H9 (cell line): ENCODE results near the gene DIO2. TPM values are rescaled to one million over a fixed set of nuclear protein-coding genes. Genes with fewer than 3 reads are reported as not detected.

Experiments
- DNase-seq: peaks from one replicate; pipeline ENCODE4 v3.0.0-alpha.2; 2017
- H2AFZ ChIP-seq: one replicate; pipeline ENCODE4 v1.6.1; 2013; ENCODE audit warnings: mild to moderate bottlenecking, low read length, control low read depth, moderate library complexity
- H2AK5ac ChIP-seq: 2 replicates; pipeline ENCODE4 v1.6.1; 2013; ENCODE audit warnings: low read length, control low read depth, mixed read lengths; ENCODE audit not compliant: insufficient read length
- H2BK120ac ChIP-seq: one replicate; pipeline ENCODE4 v1.6.1; 2013; ENCODE audit warnings: low read depth, mild to moderate bottlenecking, low read length, control low read depth, inconsistent platforms; ENCODE audit not compliant: poor library complexity, severe bottlenecking
- H2BK12ac ChIP-seq: 2 replicates; pipeline ENCODE4 v1.6.1; 2013; ENCODE audit warnings: low read length, control low read depth, mixed read lengths, low read depth; ENCODE audit not compliant: insufficient read length
- H2BK15ac ChIP-seq: 2 replicates; pipeline ENCODE4 v1.6.1; 2013; ENCODE audit warnings: low read depth, low read length, control low read depth
- H2BK20ac ChIP-seq: one replicate; pipeline ENCODE4 v1.6.1; 2013; ENCODE audit warnings: low read depth, mild to moderate bottlenecking, low read length, control low read depth, inconsistent platforms; ENCODE audit not compliant: poor library complexity, severe bottlenecking
- H2BK5ac ChIP-seq: 2 replicates; pipeline ENCODE4 v1.6.1; 2013; ENCODE audit warnings: low read length, control low read depth, mixed read lengths; ENCODE audit not compliant: insufficient read length
- H3K14ac ChIP-seq: 2 replicates; pipeline ENCODE4 v1.6.1; 2013; ENCODE audit warnings: low read length, control low read depth; ENCODE audit not compliant: insufficient read depth
- H3K18ac ChIP-seq: 2 replicates; pipeline ENCODE4 v1.6.1; 2013; ENCODE audit warnings: low read depth, mild to moderate bottlenecking, mixed read lengths, low read length, control low read depth; ENCODE audit not compliant: insufficient read length
- H3K23ac ChIP-seq: 2 replicates; pipeline ENCODE4 v1.6.1; 2013; ENCODE audit warnings: low read length, control low read depth, mixed read lengths, low read depth; ENCODE audit not compliant: insufficient read length
- H3K23me2 ChIP-seq: 2 replicates; pipeline ENCODE4 v1.6.1; 2013; ENCODE audit warnings: low read depth, mild to moderate bottlenecking, mixed read lengths, low read length, control low read depth; ENCODE audit not compliant: insufficient read length, poor library complexity, severe bottlenecking
- H3K27ac ChIP-seq: 2 replicates; pipeline ENCODE4 v1.5.1; 2013; ENCODE audit warnings: low read length, control low read depth, mixed read lengths, low read depth; ENCODE audit not compliant: insufficient read length
- H3K27me3 ChIP-seq: 2 replicates; pipeline ENCODE4 v1.6.1; 2013; ENCODE audit warnings: low read length, control low read depth, inconsistent platforms; ENCODE audit not compliant: insufficient read depth
- H3K4ac ChIP-seq: 2 replicates; pipeline ENCODE4 v1.6.1; 2013; ENCODE audit warnings: low read depth, mild to moderate bottlenecking, control low read depth, inconsistent platforms, low read length, moderate library complexity
- H3K4me1 ChIP-seq: 2 replicates; pipeline ENCODE4 v1.6.1; 2013; ENCODE audit warnings: low read length, control low read depth, inconsistent platforms; ENCODE audit not compliant: insufficient read depth
- H3K4me2 ChIP-seq: 2 replicates; pipeline ENCODE4 v1.6.1; 2013; ENCODE audit warnings: low read length, control low read depth, mixed read lengths; ENCODE audit not compliant: insufficient read length, insufficient read depth
- H3K56ac ChIP-seq: 2 replicates; pipeline ENCODE4 v1.6.1; 2013; ENCODE audit warnings: low read depth, mild to moderate bottlenecking, mixed read lengths, low read length, control low read depth; ENCODE audit not compliant: insufficient read length
- H3K79me1 ChIP-seq: 2 replicates; pipeline ENCODE4 v1.6.1; 2013; ENCODE audit warnings: low read depth, mild to moderate bottlenecking, moderate library complexity, low read length, control low read depth, inconsistent platforms; ENCODE audit not compliant: insufficient read depth, poor library complexity, severe bottlenecking
- H3K79me2 ChIP-seq: 2 replicates; pipeline ENCODE4 v1.6.1; 2013; ENCODE audit warnings: low read length, control low read depth, inconsistent platforms; ENCODE audit not compliant: insufficient read depth
- H3K9ac ChIP-seq: 2 replicates; pipeline ENCODE4 v1.6.1; 2013; ENCODE audit warnings: low read length, control low read depth, mixed read lengths; ENCODE audit not compliant: insufficient read length; ENCODE audit errors: extremely low read depth
- H3K9me3 ChIP-seq: one replicate; pipeline ENCODE4 v1.6.1; 2013; ENCODE audit warnings: low read depth, low read length, inconsistent platforms; ENCODE audit not compliant: control insufficient read depth
- H3T11ph ChIP-seq: one replicate; pipeline ENCODE4 v1.6.1; 2013; ENCODE audit warnings: mild to moderate bottlenecking, low read length, control low read depth, inconsistent platforms
- H4K20me1 ChIP-seq: one replicate; pipeline ENCODE4 v1.6.1; 2013; ENCODE audit not compliant: control insufficient read depth, insufficient read length, insufficient read depth
- H4K5ac ChIP-seq: 2 replicates; pipeline ENCODE4 v1.6.1; 2013; ENCODE audit warnings: low read depth, mild to moderate bottlenecking, mixed read lengths, low read length, control low read depth; ENCODE audit not compliant: insufficient read length
- H4K8ac ChIP-seq: replicated peaks from 2 replicates; pipeline ENCODE4 v1.6.1; 2013; ENCODE audit warnings: low read length, control low read depth, mixed read lengths, low read depth; ENCODE audit not compliant: insufficient read length
- H4K91ac ChIP-seq: 2 replicates; pipeline ENCODE4 v1.6.1; 2013; ENCODE audit warnings: low read depth, mild to moderate bottlenecking, moderate library complexity, mixed read lengths, low read length, control low read depth; ENCODE audit not compliant: insufficient read length
- H3K27ac Mint-ChIP-seq, 3 experiments: 2 replicates in 2 of 3; 3 replicates in 1 of 3; pipeline ENCODE4 v1.8.0; 2020 to 2021; ENCODE audit warnings: mixed read lengths in 3 of 3, mild to moderate bottlenecking in 1 of 3, moderate library complexity in 1 of 3
- H3K27me3 Mint-ChIP-seq: 2 replicates; pipeline ENCODE4 v1.8.0; 2021; ENCODE audit warnings: low read depth, mild to moderate bottlenecking, moderate library complexity, mixed read lengths
- H3K36me3 Mint-ChIP-seq, 3 experiments: 2 replicates in 2 of 3; 3 replicates in 1 of 3; pipeline ENCODE4 v1.8.0; 2020 to 2021; ENCODE audit warnings: low read depth in 3 of 3, mixed read lengths in 3 of 3; ENCODE audit not compliant: insufficient read depth in 1 of 3
- H3K4me1 Mint-ChIP-seq, 2 experiments: 2 replicates each; pipeline ENCODE4 v1.8.0; 2020; ENCODE audit warnings: mixed read lengths in 2 of 2
- H3K4me3 Mint-ChIP-seq, 2 experiments: 2 replicates in 1 of 2; 3 replicates in 1 of 2; pipeline ENCODE4 v1.8.0; 2020 to 2021; ENCODE audit warnings: mild to moderate bottlenecking in 2 of 2, mixed read lengths in 2 of 2, moderate library complexity in 1 of 2
- H3K9me3 Mint-ChIP-seq, 2 experiments: 2 replicates in 1 of 2; 3 replicates in 1 of 2; pipeline ENCODE4 v1.8.0; 2020; ENCODE audit warnings: mild to moderate bottlenecking in 2 of 2, mixed read lengths in 2 of 2, moderate library complexity in 1 of 2
- CTCF ChIP-seq: fragments of 200-600 bp; sonication (generic); conservative IDR thresholded peaks from 3 replicates; pipeline ENCODE4 v1.8.0; 2021; ENCODE audit warnings: antibody characterized with exemption, mild to moderate bottlenecking
- WGBS: extraction: QIAGEN DNeasy Blood & Tissue Kit; methylation state at CpG from one replicate; pipeline ENCODE4 v1.1.7; 2013; ENCODE audit warnings: missing lambda C conversion rate, low lambda C conversion rate, mixed read lengths; ENCODE audit not compliant: insufficient read length; ENCODE audit errors: extremely low coverage; 5-methylcytosine and 5-hydroxymethylcytosine counted together
- total RNA-seq: library from RNA; stranded (reverse); gene quantifications from 2 replicates; pipeline ENCODE4 v1.2.1, GENCODE V29; 2021

DIO2 gene
- total RNA-seq, 1 experiment from 2014 or later, result not detected

- H3K9me3 Mint-ChIP-seq, result no peaks in the 10 kb centered on the region; a peak in 1 of 5 replicates
- Histone ChIP-seq H3K79me2 (no peaks in the 10 kb centered on the region), H4K5ac (no peak overlapping the region), H3K9ac (no peak overlapping the region), H2BK20ac (no peak overlapping the region), H3K4me1 (no peaks in the 10 kb centered on the region), H4K8ac (no peak overlapping the region), H3K23ac (no peak overlapping the region), H3K4me2 (no peak overlapping the region), H2AFZ (no peak overlapping the region), H3K18ac (no peak overlapping the region), H3T11ph (no peak overlapping the region), H3K79me1 (no peaks in the 10 kb centered on the region), H4K91ac (no peak overlapping the region), H2BK12ac (no peak overlapping the region), H3K4ac (no peak overlapping the region), H2BK120ac (no peak overlapping the region), H2AK5ac (no peak overlapping the region), H4K20me1 (no peaks in the 10 kb centered on the region), H3K14ac (no peak overlapping the region), H2BK5ac (no peak overlapping the region), H3K27ac (no peak overlapping the region), H3K56ac (no peak overlapping the region), H3K27me3 (no peaks in the 10 kb centered on the region), H2BK15ac (no peak overlapping the region), H3K23me2 (no peaks in the 10 kb centered on the region), H3K9me3 (no peaks in the 10 kb centered on the region)
- no peak for DNase-seq
- no CpG with 5 or more reads among the region's 1 CpG for WGBS
- no peaks in the 10 kb centered on the region for H3K27me3 Mint-ChIP-seq
- H3K36me3 Mint-ChIP-seq, result no peaks in the 10 kb centered on the region; a peak in 1 of 7 replicates
- no peaks in the 10 kb centered on the region for H3K4me1 Mint-ChIP-seq
- no peak for TF ChIP-seq CTCF
- no peak overlapping the region for H3K4me3 Mint-ChIP-seq
- no peak overlapping the region for H3K27ac Mint-ChIP-seq
Measured at GRCh38 chr14:80150301-80150700, 61.0 kb downstream of the DIO2 start.
